Measurements from ENCODE around the gene BRINP1.

The BRINP1 gene, protein sequence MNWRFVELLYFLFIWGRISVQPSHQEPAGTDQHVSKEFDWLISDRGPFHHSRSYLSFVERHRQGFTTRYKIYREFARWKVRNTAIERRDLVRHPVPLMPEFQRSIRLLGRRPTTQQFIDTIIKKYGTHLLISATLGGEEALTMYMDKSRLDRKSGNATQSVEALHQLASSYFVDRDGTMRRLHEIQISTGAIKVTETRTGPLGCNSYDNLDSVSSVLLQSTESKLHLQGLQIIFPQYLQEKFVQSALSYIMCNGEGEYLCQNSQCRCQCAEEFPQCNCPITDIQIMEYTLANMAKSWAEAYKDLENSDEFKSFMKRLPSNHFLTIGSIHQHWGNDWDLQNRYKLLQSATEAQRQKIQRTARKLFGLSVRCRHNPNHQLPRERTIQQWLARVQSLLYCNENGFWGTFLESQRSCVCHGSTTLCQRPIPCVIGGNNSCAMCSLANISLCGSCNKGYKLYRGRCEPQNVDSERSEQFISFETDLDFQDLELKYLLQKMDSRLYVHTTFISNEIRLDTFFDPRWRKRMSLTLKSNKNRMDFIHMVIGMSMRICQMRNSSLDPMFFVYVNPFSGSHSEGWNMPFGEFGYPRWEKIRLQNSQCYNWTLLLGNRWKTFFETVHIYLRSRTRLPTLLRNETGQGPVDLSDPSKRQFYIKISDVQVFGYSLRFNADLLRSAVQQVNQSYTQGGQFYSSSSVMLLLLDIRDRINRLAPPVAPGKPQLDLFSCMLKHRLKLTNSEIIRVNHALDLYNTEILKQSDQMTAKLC

DNA sequence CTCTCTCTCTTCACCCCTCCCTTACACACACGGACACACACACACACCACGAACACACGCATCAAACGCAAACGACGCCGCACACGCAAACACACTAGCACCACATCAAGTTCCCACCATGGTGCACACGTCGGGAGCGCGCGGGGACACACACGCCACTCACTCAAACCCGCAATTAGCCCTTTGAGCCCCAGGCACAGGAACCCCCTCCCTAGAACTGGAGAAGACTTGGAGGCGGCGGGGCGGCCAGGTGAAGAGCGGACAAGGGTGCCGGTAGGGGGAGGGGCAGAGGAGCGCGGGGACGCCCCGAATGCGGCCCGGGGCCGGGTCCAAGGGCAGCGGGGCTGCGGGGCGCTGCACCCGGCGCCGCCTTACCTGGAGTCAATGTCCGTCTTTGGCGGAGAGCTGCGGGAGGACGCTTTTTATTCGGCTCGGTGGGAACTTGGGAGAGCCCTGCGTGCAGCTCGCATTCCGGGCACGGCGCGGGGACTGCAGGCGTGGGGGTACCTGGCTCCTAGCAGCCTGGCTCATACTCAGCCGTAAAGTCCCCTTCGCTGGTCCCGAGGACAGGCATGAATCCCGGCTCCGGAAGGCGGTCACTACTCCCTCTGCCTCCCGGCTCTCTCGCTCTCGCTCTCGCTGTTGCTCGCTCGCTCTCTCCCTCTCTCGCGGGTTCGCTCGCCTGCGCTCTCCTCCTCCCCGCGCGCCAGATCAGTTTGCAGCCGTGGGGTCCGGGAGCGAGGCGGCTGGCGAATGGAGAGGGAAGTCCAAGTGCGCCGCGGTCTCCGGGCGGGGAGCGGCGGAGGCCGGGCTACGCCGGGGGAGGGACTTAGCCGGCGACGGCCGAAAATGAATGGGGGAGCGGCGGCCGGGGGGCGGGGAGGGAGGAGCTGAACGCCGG lies at the start of gene BRINP1:
TSS of gene BRINP1 (minus strand) at position 755 of the 901 bp plus-strand sequence. CDS start 56,080 bp downstream, outside the sequence.
- peak; percentile 52 to 66 for DNase-seq

DNA sequence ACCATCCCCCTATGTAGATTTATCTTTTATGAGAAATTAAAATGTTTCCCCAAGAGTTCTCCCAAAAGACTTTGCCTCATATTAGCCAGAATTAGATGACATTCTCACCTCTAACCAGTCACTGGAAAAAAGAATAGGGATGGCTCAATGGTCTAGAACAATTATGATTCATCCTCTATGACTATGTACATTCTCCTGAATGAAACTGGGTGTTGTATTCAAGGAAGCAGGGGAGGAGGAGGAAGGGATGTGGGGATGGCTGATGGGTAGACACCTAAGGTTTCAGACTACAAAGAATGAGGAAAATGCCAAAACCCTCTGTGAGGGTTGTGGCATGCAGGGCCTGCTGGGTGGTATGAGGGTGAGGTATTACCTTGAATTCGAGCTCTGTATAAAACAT lies 49.5 kb upstream of the BRINP1 start:
- DNase-seq, result no peak

DNA sequence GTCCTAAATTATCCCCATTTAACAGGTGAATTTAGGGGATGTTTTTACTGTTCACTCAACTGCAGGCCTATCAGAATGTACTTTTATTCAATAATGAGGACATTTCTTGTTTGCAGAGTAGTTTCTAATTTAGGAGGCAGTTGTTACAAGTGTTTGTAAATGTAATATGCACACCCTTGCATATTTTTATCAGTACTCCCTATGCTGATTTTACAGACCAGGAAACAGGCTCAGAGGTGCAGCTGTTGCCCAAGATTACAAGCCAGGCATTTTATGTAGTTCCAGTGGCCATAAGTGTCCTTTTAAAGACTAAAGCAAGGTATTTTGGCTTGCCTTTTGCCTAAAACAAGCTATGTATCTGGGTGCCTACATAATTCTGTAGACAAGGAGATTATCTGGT lies 47.6 kb upstream of the BRINP1 start:
- no peak for DNase-seq

DNA sequence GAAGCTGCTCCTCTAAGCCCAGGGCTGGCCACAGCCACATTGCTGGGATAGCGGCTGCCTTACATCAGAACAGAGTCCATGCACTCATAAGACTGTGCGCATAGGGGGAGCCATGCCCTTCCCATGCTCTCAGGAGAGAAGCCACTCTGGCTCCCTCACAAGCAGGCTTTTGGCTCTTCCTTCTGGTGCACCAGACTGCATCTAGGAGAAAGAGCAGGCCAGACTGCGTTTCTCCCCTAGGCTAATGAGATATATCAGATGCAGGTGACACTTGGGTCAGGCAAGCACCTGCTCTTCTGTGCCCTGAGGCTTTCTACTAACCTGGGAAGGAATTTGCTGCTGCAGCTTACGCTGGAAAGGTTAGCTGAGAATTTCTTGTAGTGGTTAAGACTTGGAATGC lies 43.2 kb upstream of the BRINP1 start:
- DNase-seq, result no peak

DNA sequence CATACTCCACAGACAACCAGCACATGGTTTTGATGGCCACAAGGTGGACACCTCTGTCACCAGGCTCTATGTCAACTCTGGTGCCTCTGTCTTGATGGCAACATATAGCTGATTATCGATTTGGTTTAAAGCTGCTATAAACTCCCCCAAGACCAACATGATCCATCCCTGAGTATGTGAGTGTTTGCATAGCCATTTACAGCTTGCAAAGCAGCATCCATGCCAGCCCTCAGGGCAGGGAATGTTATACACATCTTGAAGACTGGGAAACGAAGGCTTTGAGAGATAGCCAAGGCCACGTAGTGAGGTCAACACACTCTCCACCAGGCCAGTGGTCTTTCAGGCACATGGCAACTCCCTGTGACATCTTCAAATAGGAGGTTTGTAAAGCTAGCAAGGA lies 40.3 kb upstream of the BRINP1 start:
- DNase-seq, result no peak

DNA sequence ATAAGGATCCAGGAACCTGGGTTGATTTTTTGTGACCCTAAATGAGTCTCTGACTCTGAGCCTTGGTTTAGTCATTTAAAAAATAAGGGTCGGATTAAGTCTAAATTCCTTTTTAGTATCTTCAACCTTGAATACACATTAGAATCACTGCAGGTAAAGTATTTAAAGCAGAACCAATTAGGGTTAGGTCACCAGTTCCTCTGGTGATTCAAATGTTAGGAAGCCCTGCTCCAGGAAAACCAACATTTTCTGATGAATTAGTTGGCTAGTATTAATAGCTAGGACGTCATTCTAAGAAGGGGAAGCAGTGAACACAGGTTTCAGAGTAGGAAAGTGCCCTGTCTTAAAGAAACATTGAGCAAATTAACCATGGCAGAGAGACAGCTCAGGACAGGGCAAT lies 31.4 kb upstream of the BRINP1 start:
- no peak for DNase-seq

DNA sequence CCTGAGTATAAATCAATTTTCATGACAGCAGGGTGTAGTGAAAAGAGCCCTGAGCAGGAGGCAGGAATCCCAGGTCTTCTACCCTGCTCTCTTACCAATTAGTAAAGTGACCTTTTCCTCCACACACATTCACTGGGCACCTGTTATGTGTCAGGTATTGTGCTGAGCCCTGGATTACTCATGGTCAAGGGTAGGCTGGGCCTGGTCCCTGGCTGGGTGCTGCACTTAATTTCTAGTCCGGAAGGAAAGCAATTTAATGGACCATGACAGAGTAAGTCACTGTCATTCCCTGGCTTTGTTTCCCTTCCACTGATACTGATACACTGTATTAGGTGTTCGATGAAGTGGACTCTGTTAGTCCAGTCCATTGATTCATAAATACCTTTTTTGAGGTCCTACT lies 29.1 kb upstream of the BRINP1 start:
- no peak for DNase-seq

DNA sequence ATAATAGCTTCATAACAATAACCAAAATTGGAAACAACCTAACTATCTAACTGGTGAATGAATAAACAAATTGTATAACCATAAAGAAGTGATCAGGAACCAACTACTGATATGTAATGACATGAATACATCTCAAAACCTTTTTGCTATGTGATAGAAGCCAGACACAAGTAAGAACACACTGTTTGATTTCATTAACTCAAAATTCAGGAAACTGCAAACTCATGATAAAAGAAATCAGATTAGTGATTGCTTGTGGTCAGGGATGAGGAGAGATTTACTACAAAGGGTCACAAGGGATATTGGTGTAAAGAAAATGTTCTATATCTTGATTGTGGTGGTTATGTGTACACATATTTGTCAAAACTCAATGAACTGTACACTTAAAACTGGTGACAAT lies 22.6 kb upstream of the BRINP1 start:
- DNase-seq, result no peak

DNA sequence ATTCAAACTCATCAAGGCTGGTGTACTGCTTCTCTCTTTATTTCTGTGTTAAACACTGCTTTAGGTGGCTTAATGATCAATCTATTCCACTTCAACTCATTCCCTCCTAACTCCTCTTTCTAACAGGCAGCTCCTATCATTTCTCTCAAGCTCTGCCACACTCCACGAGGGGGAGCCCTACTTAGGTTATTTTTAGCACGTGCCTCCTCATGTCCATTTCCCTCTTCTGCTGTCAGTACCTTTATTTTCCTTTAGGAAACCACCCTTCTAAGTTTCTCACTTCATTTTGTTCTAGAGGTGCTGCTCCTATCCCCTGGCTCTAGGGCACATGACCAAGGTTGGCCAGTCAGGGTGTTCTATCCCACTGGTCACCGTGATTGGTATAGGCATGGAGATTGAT lies 6.7 kb upstream of the BRINP1 start:
- DNase-seq, result no peak

DNA sequence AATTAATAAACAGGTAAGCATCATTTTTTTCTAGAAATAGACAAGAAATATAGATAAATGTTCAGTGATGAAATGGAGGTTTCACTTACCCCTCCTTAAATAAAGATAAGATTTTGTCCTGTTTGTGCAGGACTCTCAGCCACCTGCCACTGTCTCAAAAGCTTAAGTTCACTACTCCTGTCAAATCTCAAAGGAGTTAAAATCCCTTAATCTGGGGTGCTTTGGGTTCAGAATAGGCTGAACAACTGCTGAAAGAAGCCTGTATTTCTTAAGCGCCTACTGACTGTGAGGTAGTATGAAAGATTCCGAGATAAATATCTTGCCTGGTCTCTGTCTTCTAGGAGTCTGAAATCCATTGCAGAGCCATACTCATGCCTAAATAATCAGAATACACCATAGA lies 3.7 kb upstream of the BRINP1 start:
- no peak for DNase-seq

DNA sequence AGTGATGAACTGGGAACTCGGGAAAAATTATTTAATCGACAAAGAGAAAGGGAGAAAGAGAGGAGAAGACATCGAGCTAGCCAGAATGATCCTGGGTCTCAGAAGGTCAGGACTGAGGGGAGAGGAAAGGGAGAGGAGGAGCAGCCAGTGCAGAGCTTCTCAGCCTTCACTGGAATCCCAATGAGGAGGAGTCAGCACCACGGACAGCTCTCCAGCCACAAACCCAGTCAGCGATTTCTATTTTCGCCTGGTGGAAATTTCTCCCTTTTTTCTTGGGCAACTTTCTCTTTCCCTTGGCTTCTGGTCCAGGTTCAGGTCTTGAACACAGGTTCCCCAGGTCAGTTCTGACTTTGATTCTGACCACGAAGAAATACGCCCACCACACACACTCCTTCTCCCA lies 1.6 kb upstream of the BRINP1 start:
- no peak for DNase-seq

DNA sequence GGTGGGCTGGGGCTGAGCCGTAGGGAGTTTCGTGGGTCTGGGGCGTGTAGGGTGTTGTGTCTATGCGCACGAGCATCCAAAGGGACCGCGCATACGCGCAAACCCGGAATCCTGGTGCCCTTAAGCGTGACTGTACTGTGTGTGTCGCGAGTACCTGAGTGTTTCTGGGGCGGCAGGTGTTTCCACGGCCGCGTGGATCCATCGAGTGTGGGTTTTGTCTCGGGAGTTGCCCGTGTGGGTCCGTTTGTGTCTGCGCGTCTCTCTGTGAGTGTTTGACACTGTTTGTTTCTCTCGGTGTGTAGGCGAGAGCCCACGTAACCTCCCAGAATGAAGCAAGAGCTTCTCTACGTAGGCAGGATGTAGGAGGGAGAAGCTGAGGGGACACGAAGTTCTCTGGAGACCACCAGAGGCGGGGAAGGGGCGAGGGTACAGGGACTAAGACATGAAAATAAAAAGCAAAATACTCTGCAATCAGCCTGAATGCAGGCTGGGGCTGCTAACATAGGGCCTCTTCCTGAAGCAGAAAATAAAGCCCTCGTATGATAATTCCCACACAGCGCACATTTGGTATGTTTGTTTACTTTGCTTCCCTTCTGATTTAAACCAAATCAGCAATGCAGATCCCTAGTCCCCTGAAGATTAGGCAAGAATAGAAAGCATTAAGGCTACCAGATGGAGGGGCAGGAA lies 588 bp upstream of the BRINP1 start:
- DNase-seq, result no peak

DNA sequence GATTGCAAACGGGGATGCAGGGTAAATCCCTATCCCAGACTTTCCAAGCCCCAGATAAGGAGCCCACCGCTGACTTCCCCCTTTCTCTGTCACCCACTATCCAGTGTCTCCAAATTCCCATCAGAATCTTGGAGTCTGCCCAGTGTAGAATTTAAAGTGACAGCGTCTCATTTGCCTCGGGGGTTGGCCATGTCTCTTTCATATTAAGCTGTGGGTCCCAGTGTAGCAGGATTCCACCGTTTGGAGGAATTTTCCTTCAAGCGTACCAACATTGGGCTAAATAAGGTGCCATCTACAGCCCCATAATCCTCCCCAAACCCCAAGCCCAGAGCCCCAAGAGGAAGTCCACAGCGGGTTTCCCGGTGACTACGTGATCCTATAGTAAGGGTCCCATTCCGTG lies 1.1 kb downstream of the BRINP1 start:
- DNase-seq, result no peak

DNA sequence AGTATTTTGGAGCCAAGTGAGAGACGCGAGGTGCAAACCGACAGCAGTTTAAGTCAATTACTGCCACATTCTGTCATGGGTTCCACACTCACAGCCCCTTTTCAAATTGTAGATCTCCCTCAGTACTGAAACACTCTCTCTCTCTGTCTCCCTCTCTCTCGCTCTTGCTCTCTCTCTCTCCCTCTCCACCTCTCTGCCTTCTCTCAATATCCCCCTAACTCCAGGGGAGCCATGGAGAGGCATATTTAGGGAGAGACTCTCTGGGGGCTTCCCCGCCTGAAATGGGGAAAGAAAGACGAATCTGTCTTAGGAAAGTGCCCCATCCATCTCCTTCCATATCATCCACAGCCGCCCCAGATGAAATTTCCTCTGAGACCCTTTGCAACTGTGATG lies 1.6 kb downstream of the BRINP1 start:
- no peak for DNase-seq

DNA sequence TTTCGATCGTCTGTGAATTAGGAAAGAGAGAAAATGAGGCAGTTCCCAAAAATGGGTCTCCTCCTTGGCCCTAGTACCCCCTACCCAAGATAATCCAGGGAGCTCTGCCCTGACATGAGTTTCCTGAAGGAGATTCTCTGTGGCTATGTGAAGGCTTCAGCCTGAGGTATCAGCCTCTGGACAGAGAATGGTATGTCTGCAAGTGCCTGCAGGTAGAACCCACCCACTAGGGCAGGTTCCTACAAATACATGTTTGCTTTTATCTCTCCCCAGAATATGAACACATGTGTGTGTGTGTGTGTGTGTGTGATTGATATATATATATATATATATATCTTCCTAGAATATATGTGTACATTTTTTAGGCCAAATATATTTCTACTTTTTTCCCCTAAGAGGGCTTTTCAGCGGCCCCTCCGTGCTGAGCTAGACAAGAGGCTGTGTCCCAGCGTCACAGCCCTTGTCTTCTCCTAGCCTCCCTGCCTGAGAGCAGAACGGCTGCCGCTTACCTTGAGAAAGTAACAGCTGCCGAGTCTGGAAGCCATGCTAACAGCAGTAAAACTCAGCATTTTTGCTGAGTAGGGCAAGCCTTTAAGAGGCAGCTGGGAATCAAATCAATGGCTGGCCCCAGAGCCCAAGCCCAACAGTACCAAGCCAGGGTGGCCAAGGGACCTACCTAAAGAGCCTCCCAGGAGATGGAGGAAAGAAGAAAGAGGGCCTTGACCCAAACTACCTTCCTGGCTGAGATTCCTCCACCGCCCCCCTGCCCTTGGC lies 2.1 kb downstream of the BRINP1 start:
- peak in 1 of 2 donors; percentile 16 for DNase-seq

DNA sequence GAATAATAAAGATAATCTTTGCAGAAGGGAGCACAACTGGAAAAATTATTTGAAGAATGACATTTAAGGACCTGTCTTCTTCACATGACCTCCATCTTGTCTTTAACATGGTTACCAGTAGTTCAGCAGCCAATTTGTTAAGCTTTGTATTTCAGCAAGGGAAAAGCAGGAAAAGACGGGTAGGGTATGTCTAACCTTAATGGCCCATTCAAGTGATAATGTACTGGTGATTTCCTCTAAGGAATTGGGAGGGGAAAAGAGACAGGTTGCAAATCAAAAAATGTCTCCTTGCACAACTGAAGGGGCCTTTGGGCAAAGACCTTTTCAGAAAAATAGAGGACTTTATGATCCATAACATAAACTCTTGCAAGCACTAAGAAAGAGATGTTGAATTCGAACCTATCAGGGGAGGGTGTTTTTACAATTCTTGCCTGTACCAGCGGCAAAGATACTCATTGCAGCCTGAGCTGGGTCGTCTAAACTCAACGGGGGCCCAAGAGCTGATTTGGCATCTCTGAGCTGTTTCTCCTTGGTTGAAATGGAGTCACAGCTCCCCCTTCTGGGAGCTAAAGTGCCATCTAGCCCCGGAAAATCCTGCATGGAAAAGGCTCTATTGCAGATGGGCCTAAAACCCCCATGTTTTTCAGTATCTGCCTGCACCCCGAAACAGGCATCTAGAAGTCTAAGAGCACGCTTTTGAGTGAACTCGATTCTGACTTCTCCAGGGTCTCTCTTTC lies 3.8 kb downstream of the BRINP1 start:
- peak; percentile 31 to 53 for DNase-seq

DNA sequence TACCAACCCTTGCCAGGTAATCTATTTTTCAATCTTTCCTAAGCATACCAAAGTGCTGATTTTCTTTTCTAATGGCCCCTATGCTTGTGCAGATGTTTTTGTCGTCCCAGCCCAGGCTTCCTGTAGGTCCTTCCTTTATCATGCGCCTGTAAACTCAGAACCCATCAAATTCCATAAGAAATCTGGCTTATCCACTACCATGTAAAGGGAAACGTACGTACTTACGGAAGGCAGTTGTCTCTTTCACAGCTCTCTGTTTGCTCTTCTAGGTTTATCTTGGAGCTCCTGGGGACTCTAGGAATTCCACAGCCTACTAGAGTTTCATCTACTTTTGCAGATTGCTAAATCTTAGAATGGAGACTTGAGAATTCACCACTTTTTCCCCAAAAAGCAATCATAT lies 9.0 kb downstream of the BRINP1 start:
- no peak for DNase-seq

DNA sequence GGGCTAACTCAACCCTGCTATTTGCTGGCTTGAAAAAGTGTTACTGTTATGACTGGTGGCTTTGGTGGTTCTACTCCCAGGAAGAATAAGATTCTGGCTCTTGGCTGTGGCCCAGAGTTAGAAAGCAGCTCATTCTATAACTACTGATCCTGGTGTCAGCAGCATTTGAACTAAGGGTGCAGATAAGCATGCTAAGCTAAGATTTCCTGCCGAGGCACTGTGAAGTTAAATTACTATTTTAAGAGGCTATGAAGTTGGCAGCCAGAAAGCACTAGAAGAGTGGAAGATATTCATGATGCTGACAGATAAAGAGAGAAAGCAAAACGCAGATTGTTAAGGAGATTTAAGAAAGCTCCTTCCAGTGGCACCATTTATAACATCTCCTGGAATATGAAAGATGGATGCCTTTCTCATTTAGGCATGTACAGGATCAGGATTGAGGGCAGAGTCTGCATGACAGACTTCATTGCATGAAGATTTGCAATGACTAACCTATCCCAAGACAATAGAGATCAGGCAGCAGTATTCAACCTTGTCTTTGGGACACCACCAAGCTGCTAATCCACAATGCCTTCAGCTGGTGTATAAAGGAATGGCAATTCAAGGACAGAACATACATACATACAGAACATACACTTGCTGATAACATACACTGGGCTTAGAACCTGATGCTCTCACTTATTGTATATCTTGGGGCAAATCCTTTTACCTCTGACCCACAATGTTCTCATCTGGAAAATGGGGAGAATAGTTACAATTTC lies 11.7 kb downstream of the BRINP1 start:
- no peak for DNase-seq

DNA sequence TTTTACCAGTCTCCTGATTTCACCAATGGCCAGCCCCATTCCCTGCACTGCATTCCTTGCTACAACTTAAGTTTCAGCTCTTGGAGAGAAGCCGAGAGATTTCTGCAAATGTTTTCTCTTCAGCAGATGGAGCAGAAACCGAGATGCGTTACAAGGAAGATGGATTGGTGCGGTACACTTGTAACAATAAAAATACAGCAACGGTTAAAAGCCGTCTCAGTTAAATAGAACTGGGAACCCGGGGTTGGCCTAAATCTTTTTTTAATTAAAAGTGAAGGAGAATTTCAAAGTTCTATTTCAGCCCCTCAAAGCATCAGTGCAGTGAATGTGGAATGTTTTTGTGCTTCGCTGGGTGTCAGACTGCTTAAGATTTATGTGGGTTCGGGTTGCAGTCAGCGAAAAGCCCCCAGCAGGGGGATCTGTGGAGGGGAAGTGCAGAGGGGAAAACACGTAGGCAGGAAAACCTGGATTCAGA lies 19.8 kb downstream of the BRINP1 start:
- peak in 1 of 2 donors; percentile 23 for DNase-seq

All from hippocampal formation (tissue), 2 donors.